Testis (tissue), 2 donors: ENCODE measurements around the gene LAG3.

ENCODE experiments used
- POLR2A ChIP-seq: fragments of 450-650 bp; IDR thresholded peaks from one replicate; pipeline ENCODE4 v1.6.1; 2017; ENCODE audit warnings: antibody characterized with exemption, mild to moderate bottlenecking, moderate library complexity
- TF ChIP-seq, protein P1 (sequence below), 3 experiments: fragments of 450-650 bp in 2 of 3; fragments of 200-600 bp in 1 of 3; sonication (generic) in 1 of 3; IDR thresholded peaks; one replicate each; pipeline ENCODE4 v1.5.1; 2016 to 2019; ENCODE audit warnings: antibody characterized with exemption in 3 of 3, mild to moderate bottlenecking in 2 of 3, moderate library complexity in 1 of 3

DNA sequence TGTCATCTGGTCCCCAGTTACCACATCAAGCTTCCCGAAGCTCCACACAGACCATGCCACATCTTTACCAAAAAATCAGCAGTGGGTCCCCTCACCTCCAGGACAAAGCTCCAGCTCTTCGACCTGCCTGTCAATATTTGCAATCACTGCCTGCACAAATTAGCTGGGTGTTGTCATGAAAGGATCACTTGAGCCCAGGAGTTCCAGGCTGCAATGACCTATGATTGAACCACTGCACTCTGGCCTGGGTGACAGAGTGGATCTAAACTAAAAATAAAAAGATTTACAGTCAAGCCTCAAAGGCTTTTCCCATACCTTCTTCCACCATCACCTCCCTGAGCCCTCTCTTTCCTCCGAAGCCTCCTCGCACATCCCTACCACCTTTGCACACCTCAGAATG lies 24.3 kb downstream of the LAG3 start:
- TF ChIP-seq, protein P1, sequence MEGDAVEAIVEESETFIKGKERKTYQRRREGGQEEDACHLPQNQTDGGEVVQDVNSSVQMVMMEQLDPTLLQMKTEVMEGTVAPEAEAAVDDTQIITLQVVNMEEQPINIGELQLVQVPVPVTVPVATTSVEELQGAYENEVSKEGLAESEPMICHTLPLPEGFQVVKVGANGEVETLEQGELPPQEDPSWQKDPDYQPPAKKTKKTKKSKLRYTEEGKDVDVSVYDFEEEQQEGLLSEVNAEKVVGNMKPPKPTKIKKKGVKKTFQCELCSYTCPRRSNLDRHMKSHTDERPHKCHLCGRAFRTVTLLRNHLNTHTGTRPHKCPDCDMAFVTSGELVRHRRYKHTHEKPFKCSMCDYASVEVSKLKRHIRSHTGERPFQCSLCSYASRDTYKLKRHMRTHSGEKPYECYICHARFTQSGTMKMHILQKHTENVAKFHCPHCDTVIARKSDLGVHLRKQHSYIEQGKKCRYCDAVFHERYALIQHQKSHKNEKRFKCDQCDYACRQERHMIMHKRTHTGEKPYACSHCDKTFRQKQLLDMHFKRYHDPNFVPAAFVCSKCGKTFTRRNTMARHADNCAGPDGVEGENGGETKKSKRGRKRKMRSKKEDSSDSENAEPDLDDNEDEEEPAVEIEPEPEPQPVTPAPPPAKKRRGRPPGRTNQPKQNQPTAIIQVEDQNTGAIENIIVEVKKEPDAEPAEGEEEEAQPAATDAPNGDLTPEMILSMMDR (IDR thresholded peaks at IDR 0.05) = no peak
- no peak for TF ChIP-seq POLR2A
